HepG2 (cell line): ENCODE data around the gene ZNRF4. TPM values are rescaled to one million over a fixed set of nuclear protein-coding genes. Genes with fewer than 3 reads are reported as not detected.

Experiments used
- ATAC-seq: fragments of 200-7000 bp; cut with Tn5 transposase; 3 replicates; pipeline ENCODE4 v1.9.1; 2020; ENCODE audit warnings: mild to moderate bottlenecking, moderate library complexity
- Bru-seq: library from RNA; stranded (reverse); fragments of 400-500 nt; gene quantifications from one replicate; lab custom pipeline; 2021; lab: Mats Ljungman, UMichigan
- BruChase-seq, 2 experiments: library from RNA; stranded (reverse); fragments of 400-500 nt; gene quantifications; one replicate each; lab custom pipeline; 2021; lab: Mats Ljungman, UMichigan
- BruUV-seq: library from RNA; stranded (reverse); fragments of 400-500 nt; replicated peaks from 2 replicates; lab custom pipeline; 2021; lab: Mats Ljungman, UMichigan
- CTCF ChIA-PET: fragments of 300-600 bp; formaldehyde crosslinking; extraction: SDS; loops from one replicate; lab custom pipeline; 2021; ENCODE audit warnings: low total read pairs, inconsistent platforms, low intra/inter-chr PET ratio; lab: Yijun Ruan, JAX
- POLR2A ChIA-PET: fragments of 350-600 bp; sonication (Branson Sonifier 250); formaldehyde crosslinking; loops from one replicate; lab custom pipeline; 2020; ENCODE audit warnings: antibody characterized with exemption, inconsistent platforms; lab: Yijun Ruan, JAX
- DNase-seq: peaks from one replicate; pipeline ENCODE4 v3.0.0-alpha.2; 2015; ENCODE audit warnings: low spot score
- FAIRE-seq: peaks from 3 replicates; lab custom pipeline; 2011; peaks lifted over from hg19 to GRCh38; lab: Jason Lieb, UNC
- H2AFZ ChIP-seq: one replicate; pipeline ENCODE4 v1.6.1; 2011; ENCODE audit warnings: low read length, inconsistent platforms
- H3K27ac ChIP-seq: fragments of 300-600 bp; 3 replicates; pipeline ENCODE4 v1.8.0; 2011; ENCODE audit warnings: mixed run types, mild to moderate bottlenecking, mixed read lengths, low read length, inconsistent platforms; ENCODE audit not compliant: insufficient read depth; ENCODE audit errors: extremely low read length
- H3K27me3 ChIP-seq, 2 experiments: fragments of 200-600 bp in 1 of 2; 2 replicates in 1 of 2; 3 replicates in 1 of 2; pipeline versions ENCODE4 v1.6.0 to v1.8.0; 2011; ENCODE audit warnings: low read length in 2 of 2, mild to moderate bottlenecking in 2 of 2, moderate library complexity in 2 of 2, inconsistent platforms in 1 of 2; ENCODE audit not compliant: insufficient read depth in 2 of 2, control insufficient read depth in 1 of 2
- H3K36me3 ChIP-seq, 2 experiments: fragments of 200-600 bp in 1 of 2; replicated peaks in 1 of 2; 2 replicates in 1 of 2; 3 replicates in 1 of 2; pipeline versions ENCODE4 v1.5.1 to v1.8.0; 2011; ENCODE audit warnings: low read length in 2 of 2, inconsistent platforms in 1 of 2; ENCODE audit not compliant: insufficient read depth in 2 of 2, control insufficient read depth in 1 of 2
- H3K4me1 ChIP-seq: 2 replicates; pipeline ENCODE4 v1.5.1; 2012; ENCODE audit warnings: low read length, inconsistent platforms; ENCODE audit not compliant: insufficient read depth
- H3K4me2 ChIP-seq: 2 replicates; pipeline ENCODE4 v1.6.0; 2011; ENCODE audit warnings: low read depth, low read length, inconsistent platforms
- H3K4me3 ChIP-seq, 3 experiments: fragments of 200-600 bp in 1 of 3; sonication (generic), shearing (Covaris generic) in 1 of 3; replicated peaks in 1 of 3; 2 replicates each; pipeline ENCODE4 v1.5.1; 2011 to 2016; ENCODE audit warnings: low read length in 3 of 3, inconsistent platforms in 2 of 3, low read depth in 2 of 3, mild to moderate bottlenecking in 2 of 3, control low read depth in 1 of 3, mixed read lengths in 1 of 3; ENCODE audit not compliant: insufficient read depth in 1 of 3
- H3K79me2 ChIP-seq: one replicate; pipeline ENCODE4 v1.6.1; 2011; ENCODE audit warnings: low read length, inconsistent platforms; ENCODE audit not compliant: insufficient read depth
- H3K9ac ChIP-seq: 2 replicates; pipeline ENCODE4 v1.6.0; 2011; ENCODE audit warnings: mild to moderate bottlenecking, low read depth, low read length, inconsistent platforms; ENCODE audit not compliant: insufficient read depth
- H3K9me3 ChIP-seq: 2 replicates; pipeline ENCODE4 v1.5.1; 2012; ENCODE audit warnings: mild to moderate bottlenecking, low read length
- H4K20me1 ChIP-seq: 2 replicates; pipeline ENCODE4 v1.6.0; 2011; ENCODE audit warnings: inconsistent platforms, mild to moderate bottlenecking, low read length, moderate library complexity; ENCODE audit not compliant: insufficient read depth
- CEBPZ ChIP-seq: IDR thresholded peaks from 2 replicates; pipeline ENCODE4 v1.6.1; 2012; ENCODE audit warnings: low read length, improper control_type of control experiment
- DRAP1 ChIP-seq: IDR thresholded peaks from 2 replicates; pipeline ENCODE4 v1.6.1; 2016; ENCODE audit warnings: missing genetic modification reagents, missing compliant biosample characterization
- FOXP1 ChIP-seq, 2 experiments: fragments of 450-650 bp in 1 of 2; IDR thresholded peaks; 2 replicates each; pipeline ENCODE4 v1.6.1; 2017 to 2018; ENCODE audit warnings: antibody characterized with exemption in 1 of 2
- HOMEZ ChIP-seq: IDR thresholded peaks from 2 replicates; pipeline ENCODE4 v1.6.1; 2016; ENCODE audit warnings: low read depth
- KLF16 ChIP-seq, 2 experiments: sonication (generic) in 1 of 2; formaldehyde crosslinking in 1 of 2; IDR thresholded peaks; 2 replicates each; pipeline versions ENCODE4 v1.6.1 to v1.8.0; 2016 to 2023; ENCODE audit warnings: missing genetic modification reagents in 2 of 2, missing compliant biosample characterization in 1 of 2
- MEIS2 ChIP-seq: sonication (generic); formaldehyde crosslinking; IDR thresholded peaks from 2 replicates; pipeline ENCODE4 v1.9.0; 2021; ENCODE audit warnings: mild to moderate bottlenecking, missing genetic modification reagents
- PAWR ChIP-seq: sonication (generic); formaldehyde crosslinking; IDR thresholded peaks from 2 replicates; pipeline ENCODE4 v1.4.0; 2020; ENCODE audit warnings: missing genetic modification reagents, mild to moderate bottlenecking, borderline replicate concordance
- ZNF207 ChIP-seq: fragments of 450-650 bp; IDR thresholded peaks from 2 replicates; pipeline ENCODE4 v1.6.1; 2016; ENCODE audit warnings: antibody characterized with exemption, borderline replicate concordance
- ZNF704 ChIP-seq: sonication (generic); formaldehyde crosslinking; IDR thresholded peaks from 2 replicates; pipeline ENCODE4 v1.8.1; 2023; ENCODE audit warnings: mild to moderate bottlenecking, inconsistent platforms, moderate library complexity, missing genetic modification reagents, borderline replicate concordance
- WGBS: methylation state at CpG from one replicate; pipeline ENCODE4 v1.1.6; 2017; ENCODE audit warnings: low lambda C conversion rate; 5-methylcytosine and 5-hydroxymethylcytosine counted together
- in situ Hi-C: cut with HindIII; loops from 2 replicates; pipeline ENCODE4 v1.10.0; 2017; ENCODE audit warnings: low pct_unique_long_range_greater_than_20kb; ENCODE audit not compliant: extremely low pct_ligation_motif_present
- intact Hi-C: fragments of 100-400 bp; cut with micrococcal nuclease; formaldehyde crosslinking; loops from one replicate; pipeline ENCODE4 v1.10.0; 2022; ENCODE audit not compliant: unreplicated experiment
- long read RNA-seq, 2 experiments: library from RNA in 1 of 2; library from polyadenylated mRNA in 1 of 2; stranded (forward) in 1 of 2; unstranded in 1 of 2; transcript quantifications; one replicate each; pipeline ENCODE4 v2.0.0, GENCODE V29; 2019 to 2022
- polyA minus RNA-seq, 3 experiments: library from RNA; depleted of rRNA, polyadenylated mRNA; stranded (reverse); fragments of >200 nt; gene quantifications; 2 replicates each; pipeline ENCODE4 v1.2.3, GENCODE V29; 2011; ENCODE audit warnings: low replicate concordance in 1 of 3
- polyA plus RNA-seq, 8 experiments: library from polyadenylated mRNA; depleted of rRNA in 3 of 8; stranded (reverse) in 7 of 8; unstranded in 1 of 8; fragments of >200 nt; fragmentation: Illumina TruSeq in 4 of 8; extraction: Trizol in 4 of 8; gene quantifications; 2 replicates each; pipeline versions ENCODE4 v1.2.1 to v1.2.3, GENCODE V29; 2011 to 2016; ENCODE audit warnings: low read depth in 4 of 8, missing spikeins in 1 of 8, mixed read lengths in 1 of 8; ENCODE audit not compliant: insufficient read depth in 1 of 8
- total RNA-seq, 5 experiments: library from RNA; depleted of rRNA; stranded (reverse); fragments of >200 nt; fragmentation: Illumina TruSeq; extraction: Trizol; gene quantifications; 2 replicates each; pipeline ENCODE4 v1.2.3, GENCODE V29; 2016; ENCODE audit warnings: low read depth in 1 of 5

ZNRF4 gene
- total RNA-seq (2016; rRNA removed; fragmentation: Illumina TruSeq; extraction: Trizol) (not detected in 2 replicates), polyA plus RNA-seq (2011; rRNA removed) (not detected in 2 replicates), polyA minus RNA-seq (2011; rRNA and poly(A)+ RNA removed; ENCODE audit: low replicate concordance) (not detected in 2 replicates), Bru-seq, nascent RNA (not detected), BruChase-seq, experiment 1, labeled RNA remaining after a 6-hour chase (not detected), BruChase-seq, experiment 2, labeled RNA remaining after a 2-hour chase (not detected)
- not detected in 2 replicates for total RNA-seq (2016; cell fraction: cytosol; rRNA removed; fragmentation: Illumina TruSeq; extraction: Trizol; ENCODE audit: low read depth)
- not detected in 2 replicates for total RNA-seq (2016; cell fraction: insoluble cytoplasmic fraction; rRNA removed; fragmentation: Illumina TruSeq; extraction: Trizol)
- not detected in 2 replicates for total RNA-seq (2016; cell fraction: membrane; rRNA removed; fragmentation: Illumina TruSeq; extraction: Trizol)
- not detected in 2 replicates for total RNA-seq (2016; cell fraction: nucleus; rRNA removed; fragmentation: Illumina TruSeq; extraction: Trizol)
- not detected in 2 replicates for polyA plus RNA-seq (2011; cell fraction: cytosol; rRNA removed)
- polyA plus RNA-seq (2011; cell fraction: nucleus; rRNA removed) = not detected in 2 replicates
- polyA plus RNA-seq (2012) = not detected in 2 replicates
- polyA plus RNA-seq (2016; cell fraction: cytosol; fragmentation: Illumina TruSeq; extraction: Trizol; ENCODE audit: low read depth) = not detected in 2 replicates
- polyA plus RNA-seq (2016; cell fraction: insoluble cytoplasmic fraction; fragmentation: Illumina TruSeq; extraction: Trizol; ENCODE audit: low read depth) = not detected in 2 replicates
- polyA plus RNA-seq (2016; cell fraction: membrane; fragmentation: Illumina TruSeq; extraction: Trizol; ENCODE audit: low read depth) = not detected in 2 replicates
- polyA plus RNA-seq (2016; cell fraction: nucleus; fragmentation: Illumina TruSeq; extraction: Trizol; ENCODE audit: insufficient read depth, low read depth) = not detected in 2 replicates
- polyA minus RNA-seq (2011; cell fraction: cytosol; rRNA and poly(A)+ RNA removed) = not detected in 2 replicates
- polyA minus RNA-seq (2011; cell fraction: nucleus; rRNA and poly(A)+ RNA removed) = not detected in 2 replicates
- long read RNA-seq, experiment 1 = 0 reads
- long read RNA-seq, experiment 2 = 0 reads

GRCh38 chr19:5455367-5456129, at the start of gene ZNRF4:
Gene ZNRF4, plus strand, starts transcription at chr19:5455417. Its CDS starts 75 bp downstream, at chr19:5455492.
- 89% methylated on average over 25 of the region's 62 CpGs for WGBS
- CTCF ChIA-PET = no interaction called here
- TF ChIP-seq KLF16 (CRISPR knock-in tag; IDR thresholded peaks at IDR 0.05) (no peak), ZNF207 (no peak), DRAP1 (no peak), MEIS2 (CRISPR knock-in tag) (no peak), CEBPZ (no peak), HOMEZ (CRISPR knock-in tag) (no peak), ZNF704 (CRISPR knock-in tag) (no peak), FOXP1 (IDR thresholded peaks at IDR 0.05) (no peak), FOXP1 (CRISPR knock-in tag; IDR thresholded peaks at IDR 0.05) (no peak), PAWR (CRISPR knock-in tag) (no peak)

More at GRCh38 chr19:5455367-5456129, at the start of gene ZNRF4:
- Histone ChIP-seq H3K4me1 (no peaks in the 10 kb centered on the region), H4K20me1 (no peaks in the 10 kb centered on the region), H3K9ac (no peak within 1 kb of the TSS), H3K36me3 (no peaks in the 10 kb centered on the region), H2AFZ (no peak within 1 kb of the TSS), H3K27ac (no peak within 1 kb of the TSS), H3K9me3 (no peaks in the 10 kb centered on the region), H3K4me2 (no peak within 1 kb of the TSS), H3K79me2 (no peaks in the 10 kb centered on the region), H3K27me3 (no peaks in the 10 kb centered on the region), H3K4me3 (no peak within 1 kb of the TSS)
- intact Hi-C loops = no loop called here
- POLR2A ChIA-PET = no interaction called here
- in situ Hi-C loops = no loop called here
- DNase-seq = no peak
- FAIRE-seq = no peak
- no peak for ATAC-seq
- BruUV-seq = no TSS peak
